Heart left ventricle (tissue), 16 donors: Measurements from ENCODE around the gene PCSK5. TPM values are rescaled to one million over a fixed set of nuclear protein-coding genes. Genes with fewer than 3 reads are reported as not detected.

Source experiments
- ATAC-seq, 4 donors: fragments of 200-7000 bp; cut with Tn5 transposase; one replicate each; pipeline ENCODE4 v1.9.1; 2020 to 2022; ENCODE audit warnings: moderate library complexity in 4 of 4, mild to moderate bottlenecking in 3 of 4, moderate number of reproducible peaks in 1 of 4
- DNase-seq, 5 donors: peaks; one replicate each; pipeline ENCODE4 v3.0.0-alpha.2; 2020
- H3K27ac ChIP-seq, 12 donors: fragments of 200-600 bp; sonication (generic) in 4 of 12; one replicate each; pipeline versions ENCODE4 v1.5.0 to v1.8.0; 2016 to 2022; ENCODE audit warnings: mild to moderate bottlenecking in 2 of 12
- H3K27me3 ChIP-seq, 9 donors: fragments of 200-600 bp; sonication (generic) in 2 of 9; one replicate each; pipeline versions ENCODE4 v1.5.1 to v1.8.0; 2016 to 2022; ENCODE audit warnings: mild to moderate bottlenecking in 3 of 9
- H3K36me3 ChIP-seq, 9 donors: fragments of 200-600 bp; sonication (generic) in 2 of 9; one replicate each; pipeline versions ENCODE4 v1.5.0 to v1.8.0; 2018 to 2022; ENCODE audit warnings: mild to moderate bottlenecking in 2 of 9
- H3K4me1 ChIP-seq, 12 donors: fragments of 200-600 bp; sonication (generic) in 4 of 12; one replicate each; pipeline versions ENCODE4 v1.5.0 to v1.8.0; 2016 to 2022; ENCODE audit warnings: mild to moderate bottlenecking in 3 of 12
- H3K4me3 ChIP-seq, 12 donors: fragments of 200-600 bp; sonication (generic) in 4 of 12; one replicate each; pipeline versions ENCODE4 v1.5.0 to v1.8.0; 2017 to 2022; ENCODE audit warnings: mild to moderate bottlenecking in 9 of 12, moderate library complexity in 4 of 12
- H3K9me3 ChIP-seq, 12 donors: fragments of 200-600 bp; sonication (generic) in 4 of 12; one replicate each; pipeline versions ENCODE4 v1.5.0 to v1.8.0; 2016 to 2022; ENCODE audit warnings: mild to moderate bottlenecking in 1 of 12
- POLR2A ChIP-seq, 2 donors: fragments of 450-650 bp; IDR thresholded peaks; one replicate each; pipeline ENCODE4 v1.6.1; 2017; ENCODE audit warnings: antibody characterized with exemption in 2 of 2, mild to moderate bottlenecking in 2 of 2, moderate library complexity in 2 of 2
- WGBS, 4 donors: extraction: QIAGEN DNeasy Blood & Tissue Kit in 2 of 4; methylation state at CpG; one replicate each; pipeline versions ENCODE4 v1.1.5 to v1.1.7; 2013 to 2018; 5-methylcytosine and 5-hydroxymethylcytosine counted together
- intact Hi-C, 10 donors: fragments of 100-400 bp; cut with DNase I; formaldehyde crosslinking; loops; one replicate each; pipeline versions ENCODE4 v1.11.1 to v1.14.2; 2022
- polyA plus RNA-seq, 2 donors: library from polyadenylated mRNA; stranded (reverse); fragments of 200-250 nt; gene quantifications; one replicate each; pipeline ENCODE4 v1.2.3, GENCODE V29; 2013
- total RNA-seq, 9 donors: library from RNA; depleted of rRNA in 2 of 9; stranded (reverse); fragments of >200 nt in 2 of 9; fragmentation: NEBNext Ultra II Directional in 3 of 9; extraction: Animal tissue kit (Norgen Biotek cat#: 25700) in 3 of 9; gene quantifications; one replicate each; pipeline versions ENCODE4 v1.1.0 to v1.2.4, GENCODE V29; 2016 to 2023
- TF ChIP-seq, protein P1 (sequence below), 12 donors: fragments of 200-600 bp; sonication (generic) in 4 of 12; IDR thresholded peaks; one replicate each; pipeline versions ENCODE4 v1.5.0 to v1.8.0; 2018 to 2022; ENCODE audit warnings: antibody characterized with exemption in 12 of 12, mild to moderate bottlenecking in 5 of 12
- donor health status: ischemic (EF 13 %, LVEDD 7.1; RV severe dilation, severe dysfunction).
- donor health status: healthy with polysubstance abuse.
- donor health status: DM: no; HTN: yes; CAD: no.
- donor health status: DM: no; HTN: no; CAD: no.
- donor health status: ischemic (EF 25% LVEDD 6.9; RV normal size, moderate dysfunction).
- donor health status: ischemic (EF 25% LVEDD 5.7; RV mildly dilated, moderate dysfunction).
- donor health status: healthy.
- donor health status: DM: yes; HTN: yes; CAD: no.
- donor health status: ischemic (EF 35%, LVEDD 5.7; RV mildly dilated, moderate dysfunction).
- donor health status: nonischemic (EF 11% LVEDD 7.7; RV severe dilation, severe dysfunction).
- donor health status: DM: yes; HTN: yes; CAD: no.
- donor health status: PGD.
- donor health status: ischemic (EF 29% LVEDD 5.4; RV normal size, mild dysfunction).
- donor health status: nonischemic (EF 23%, LVEDD 6.1; RV moderate dilation, normal function).

PCSK5 gene
- total and polyA plus RNA-seq, 11 donors, result 1.3 to 13.6 (median 5.9) TPM

DNA sequence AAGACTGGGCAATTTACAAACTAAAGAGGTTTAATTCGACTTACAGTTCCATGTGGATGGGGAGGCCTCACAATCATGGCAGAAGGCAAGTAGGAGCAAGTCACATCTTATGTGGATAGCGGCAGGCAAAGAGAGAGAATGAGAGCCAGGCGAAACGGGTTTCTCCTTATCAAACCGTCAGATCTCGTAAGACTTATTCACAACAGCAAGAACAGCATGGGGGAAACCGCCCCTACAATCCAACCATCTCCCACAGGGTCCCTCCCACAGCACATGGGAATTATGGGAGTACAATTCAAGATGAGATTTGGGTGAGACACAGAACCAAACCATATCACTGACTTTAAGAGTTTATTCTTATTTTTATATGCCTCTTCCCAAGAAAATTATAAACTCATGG is 443.5 kb downstream of the PCSK5 start:
- peaks cover 0 to 14% (median 0%) of the 10 kb centered on the region in 9 donors for H3K27me3 ChIP-seq
- no peak overlapping the region for H3K4me3 ChIP-seq
- intact Hi-C loops, result no loop called here
- DNase-seq (no peak), ATAC-seq (no peak)
- no peak overlapping the region for H3K27ac ChIP-seq
- H3K4me1 ChIP-seq, result no peaks in the 10 kb centered on the region
- 75 to 80% (median 76%) methylated on average over 7 of the region's 7 CpGs for WGBS, 4 donors
- H3K36me3 ChIP-seq, result no peaks in the 10 kb centered on the region
- no peak for TF ChIP-seq POLR2A (IDR thresholded peaks at IDR 0.05)
- TF ChIP-seq, protein P1, sequence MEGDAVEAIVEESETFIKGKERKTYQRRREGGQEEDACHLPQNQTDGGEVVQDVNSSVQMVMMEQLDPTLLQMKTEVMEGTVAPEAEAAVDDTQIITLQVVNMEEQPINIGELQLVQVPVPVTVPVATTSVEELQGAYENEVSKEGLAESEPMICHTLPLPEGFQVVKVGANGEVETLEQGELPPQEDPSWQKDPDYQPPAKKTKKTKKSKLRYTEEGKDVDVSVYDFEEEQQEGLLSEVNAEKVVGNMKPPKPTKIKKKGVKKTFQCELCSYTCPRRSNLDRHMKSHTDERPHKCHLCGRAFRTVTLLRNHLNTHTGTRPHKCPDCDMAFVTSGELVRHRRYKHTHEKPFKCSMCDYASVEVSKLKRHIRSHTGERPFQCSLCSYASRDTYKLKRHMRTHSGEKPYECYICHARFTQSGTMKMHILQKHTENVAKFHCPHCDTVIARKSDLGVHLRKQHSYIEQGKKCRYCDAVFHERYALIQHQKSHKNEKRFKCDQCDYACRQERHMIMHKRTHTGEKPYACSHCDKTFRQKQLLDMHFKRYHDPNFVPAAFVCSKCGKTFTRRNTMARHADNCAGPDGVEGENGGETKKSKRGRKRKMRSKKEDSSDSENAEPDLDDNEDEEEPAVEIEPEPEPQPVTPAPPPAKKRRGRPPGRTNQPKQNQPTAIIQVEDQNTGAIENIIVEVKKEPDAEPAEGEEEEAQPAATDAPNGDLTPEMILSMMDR (IDR thresholded peaks at IDR 0.05), result no peak
- H3K9me3 ChIP-seq, result no peaks in the 10 kb centered on the region

DNA sequence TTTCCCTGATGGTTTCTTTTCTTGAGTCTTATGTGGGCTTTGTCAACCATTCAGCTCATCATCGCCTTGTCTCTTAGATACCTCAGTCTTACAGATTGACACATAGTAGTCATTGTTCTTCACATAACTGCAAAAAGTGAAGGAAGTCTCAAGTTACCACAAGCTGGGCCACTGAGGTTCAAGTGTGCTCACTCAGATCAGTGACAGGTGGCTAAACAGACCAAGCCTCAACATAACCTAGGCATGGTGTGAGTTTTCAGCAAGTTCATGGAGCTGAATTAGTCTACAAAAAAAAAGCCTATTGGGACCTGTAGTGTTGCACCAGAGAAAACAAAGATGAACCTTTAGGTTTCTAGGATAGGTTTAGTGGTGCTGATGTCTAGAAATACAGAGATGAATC is 445.6 kb downstream of the PCSK5 start:
- no peak overlapping the region for H3K27ac ChIP-seq
- DNase-seq, result no peak
- no peak for TF ChIP-seq POLR2A (IDR thresholded peaks at IDR 0.05)
- TF ChIP-seq, protein P1 (IDR thresholded peaks at IDR 0.05), result no peak
- no peaks in the 10 kb centered on the region for H3K9me3 ChIP-seq
- H3K4me3 ChIP-seq, result no peak overlapping the region
- H3K27me3 ChIP-seq, result peaks cover 0 to 10% (median 0%) of the 10 kb centered on the region in 9 donors
- H3K4me1 ChIP-seq, result no peaks in the 10 kb centered on the region
- no peak for ATAC-seq
- intact Hi-C loops, result no loop called here
- 82 to 100% (median 87%) methylated on average over 1 of the region's 1 CpG for WGBS, 4 donors
- H3K36me3 ChIP-seq, result no peaks in the 10 kb centered on the region

DNA sequence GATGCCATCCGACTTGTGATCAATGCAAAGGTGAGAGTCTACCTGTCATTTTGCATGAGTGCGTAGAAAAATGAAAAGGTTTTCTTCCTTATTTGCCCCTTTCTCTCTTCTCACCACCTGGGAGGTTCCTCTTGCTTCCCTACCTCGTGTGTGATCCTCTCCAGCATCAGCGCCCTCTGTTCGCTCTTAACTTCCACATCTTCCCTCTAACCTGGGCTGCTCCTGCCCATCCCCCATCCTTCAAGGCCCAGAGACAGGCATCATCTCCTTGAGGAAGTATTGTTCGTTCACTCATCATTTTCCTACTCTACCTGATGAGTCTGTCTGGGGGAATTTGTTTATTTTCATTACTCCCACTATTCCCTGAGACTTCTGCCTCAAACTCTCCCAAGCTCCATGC is 447.9 kb downstream of the PCSK5 start:
- WGBS, 4 donors, result 68 to 73% (median 70%) methylated on average over 6 of the region's 6 CpGs
- Histone ChIP-seq H3K4me1 (no peaks in the 10 kb centered on the region), H3K4me3 (no peak overlapping the region), H3K9me3 (no peaks in the 10 kb centered on the region), H3K36me3 (no peaks in the 10 kb centered on the region), H3K27ac (no peak overlapping the region), H3K27me3 (peaks cover 0 to 9% (median 0%) of the 10 kb centered on the region in 9 donors)
- TF ChIP-seq, protein P1 (IDR thresholded peaks at IDR 0.05), result no peak
- TF ChIP-seq POLR2A (IDR thresholded peaks at IDR 0.05), result no peak
- intact Hi-C loops, result no loop called here
- ATAC-seq (no peak), DNase-seq (no peak)

DNA sequence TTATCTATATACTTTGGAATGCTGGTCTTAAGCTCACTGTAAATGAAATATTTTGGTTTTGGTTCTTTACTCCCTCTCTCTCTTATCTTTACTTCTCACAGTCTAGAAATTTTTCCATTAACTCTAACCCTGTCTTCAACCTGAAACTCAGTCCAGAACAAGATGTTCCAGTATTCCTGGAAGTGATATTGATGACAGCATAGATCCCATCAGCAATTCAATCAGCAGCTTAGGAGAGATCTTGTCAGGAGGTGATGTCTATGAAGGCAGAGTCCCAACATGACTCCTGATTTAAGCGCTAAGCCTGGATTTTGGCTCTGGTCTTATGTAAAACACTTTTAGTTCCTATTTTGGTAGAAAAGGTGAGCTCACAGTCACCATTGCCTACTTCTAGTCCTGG is 451.1 kb downstream of the PCSK5 start:
- Histone ChIP-seq H3K27me3 (peaks cover 0 to 5% (median 0%) of the 10 kb centered on the region in 9 donors), H3K9me3 (peaks cover 0 to 7% (median 0%) of the 10 kb centered on the region in 12 donors), H3K4me3 (no peak overlapping the region), H3K4me1 (no peaks in the 10 kb centered on the region), H3K36me3 (no peaks in the 10 kb centered on the region), H3K27ac (no peak overlapping the region)
- WGBS, 4 donors, result 91 to 100% (median 97%) methylated on average over 1 of the region's 1 CpG
- no peak for TF ChIP-seq POLR2A (IDR thresholded peaks at IDR 0.05)
- TF ChIP-seq, protein P1 (IDR thresholded peaks at IDR 0.05), result no peak
- intact Hi-C loops, result no loop called here
- ATAC-seq (no peak), DNase-seq (no peak)
